Panc1 (cell line): ENCODE measurements around the gene MTHFSD.

Source experiments
- POLR2AphosphoS5 ChIP-seq: IDR thresholded peaks from 2 replicates; pipeline ENCODE4 v1.6.1; 2012; ENCODE audit warnings: mild to moderate bottlenecking, low read depth, low read length, moderate library complexity
- SIN3A ChIP-seq: IDR thresholded peaks from 2 replicates; pipeline ENCODE4 v1.6.1; 2012; ENCODE audit warnings: low read depth, mild to moderate bottlenecking, low read length, moderate library complexity, borderline replicate concordance; ENCODE audit not compliant: insufficient read depth
- TCF7L2 ChIP-seq: IDR thresholded peaks from 2 replicates; pipeline ENCODE4 v1.6.1; 2011; ENCODE audit warnings: mild to moderate bottlenecking, low read depth, low read length, inconsistent platforms
- TF ChIP-seq, protein P1 (sequence below): fragments of 450-650 bp; IDR thresholded peaks from 2 replicates; pipeline ENCODE4 v1.5.1; 2017; ENCODE audit warnings: mild to moderate bottlenecking
- TF ChIP-seq, protein P2 (sequence below), 2 experiments: IDR thresholded peaks; 2 replicates each; pipeline ENCODE4 v1.6.1; 2011 to 2012; ENCODE audit warnings: low read depth in 2 of 2, control low read depth in 1 of 2, low read length in 1 of 2, mild to moderate bottlenecking in 1 of 2, moderate library complexity in 1 of 2; ENCODE audit not compliant: insufficient read depth in 1 of 2

DNA sequence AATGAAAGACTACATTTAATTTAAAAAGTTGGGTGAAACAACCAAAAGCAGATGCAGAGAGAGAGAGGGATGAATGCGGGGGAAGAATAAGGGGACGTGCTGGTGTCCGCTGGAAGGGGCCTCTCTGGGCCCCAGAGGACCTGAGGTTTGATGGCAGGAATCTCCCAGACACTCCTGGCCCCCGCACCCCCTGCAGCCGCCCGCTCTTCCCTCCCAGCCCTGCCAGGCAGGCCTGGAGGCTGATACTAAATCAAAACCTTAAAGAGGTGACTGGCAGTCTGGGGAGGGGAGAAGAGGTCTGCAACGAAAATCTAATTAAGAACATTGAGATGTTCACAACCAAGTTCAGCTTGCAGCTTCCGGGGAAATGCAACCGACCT lies 25.7 kb upstream of the MTHFSD start:
- no peak for TF ChIP-seq POLR2AphosphoS5
- TF ChIP-seq, protein P1, sequence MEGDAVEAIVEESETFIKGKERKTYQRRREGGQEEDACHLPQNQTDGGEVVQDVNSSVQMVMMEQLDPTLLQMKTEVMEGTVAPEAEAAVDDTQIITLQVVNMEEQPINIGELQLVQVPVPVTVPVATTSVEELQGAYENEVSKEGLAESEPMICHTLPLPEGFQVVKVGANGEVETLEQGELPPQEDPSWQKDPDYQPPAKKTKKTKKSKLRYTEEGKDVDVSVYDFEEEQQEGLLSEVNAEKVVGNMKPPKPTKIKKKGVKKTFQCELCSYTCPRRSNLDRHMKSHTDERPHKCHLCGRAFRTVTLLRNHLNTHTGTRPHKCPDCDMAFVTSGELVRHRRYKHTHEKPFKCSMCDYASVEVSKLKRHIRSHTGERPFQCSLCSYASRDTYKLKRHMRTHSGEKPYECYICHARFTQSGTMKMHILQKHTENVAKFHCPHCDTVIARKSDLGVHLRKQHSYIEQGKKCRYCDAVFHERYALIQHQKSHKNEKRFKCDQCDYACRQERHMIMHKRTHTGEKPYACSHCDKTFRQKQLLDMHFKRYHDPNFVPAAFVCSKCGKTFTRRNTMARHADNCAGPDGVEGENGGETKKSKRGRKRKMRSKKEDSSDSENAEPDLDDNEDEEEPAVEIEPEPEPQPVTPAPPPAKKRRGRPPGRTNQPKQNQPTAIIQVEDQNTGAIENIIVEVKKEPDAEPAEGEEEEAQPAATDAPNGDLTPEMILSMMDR = no peak
- no peak for TF ChIP-seq SIN3A
- no peak for TF ChIP-seq TCF7L2
- TF ChIP-seq, protein P2, sequence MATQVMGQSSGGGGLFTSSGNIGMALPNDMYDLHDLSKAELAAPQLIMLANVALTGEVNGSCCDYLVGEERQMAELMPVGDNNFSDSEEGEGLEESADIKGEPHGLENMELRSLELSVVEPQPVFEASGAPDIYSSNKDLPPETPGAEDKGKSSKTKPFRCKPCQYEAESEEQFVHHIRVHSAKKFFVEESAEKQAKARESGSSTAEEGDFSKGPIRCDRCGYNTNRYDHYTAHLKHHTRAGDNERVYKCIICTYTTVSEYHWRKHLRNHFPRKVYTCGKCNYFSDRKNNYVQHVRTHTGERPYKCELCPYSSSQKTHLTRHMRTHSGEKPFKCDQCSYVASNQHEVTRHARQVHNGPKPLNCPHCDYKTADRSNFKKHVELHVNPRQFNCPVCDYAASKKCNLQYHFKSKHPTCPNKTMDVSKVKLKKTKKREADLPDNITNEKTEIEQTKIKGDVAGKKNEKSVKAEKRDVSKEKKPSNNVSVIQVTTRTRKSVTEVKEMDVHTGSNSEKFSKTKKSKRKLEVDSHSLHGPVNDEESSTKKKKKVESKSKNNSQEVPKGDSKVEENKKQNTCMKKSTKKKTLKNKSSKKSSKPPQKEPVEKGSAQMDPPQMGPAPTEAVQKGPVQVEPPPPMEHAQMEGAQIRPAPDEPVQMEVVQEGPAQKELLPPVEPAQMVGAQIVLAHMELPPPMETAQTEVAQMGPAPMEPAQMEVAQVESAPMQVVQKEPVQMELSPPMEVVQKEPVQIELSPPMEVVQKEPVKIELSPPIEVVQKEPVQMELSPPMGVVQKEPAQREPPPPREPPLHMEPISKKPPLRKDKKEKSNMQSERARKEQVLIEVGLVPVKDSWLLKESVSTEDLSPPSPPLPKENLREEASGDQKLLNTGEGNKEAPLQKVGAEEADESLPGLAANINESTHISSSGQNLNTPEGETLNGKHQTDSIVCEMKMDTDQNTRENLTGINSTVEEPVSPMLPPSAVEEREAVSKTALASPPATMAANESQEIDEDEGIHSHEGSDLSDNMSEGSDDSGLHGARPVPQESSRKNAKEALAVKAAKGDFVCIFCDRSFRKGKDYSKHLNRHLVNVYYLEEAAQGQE (IDR thresholded peaks at IDR 0.05; ENCODE audit: insufficient read depth in 1 of 2, low read depth in 2 of 2, low read length in 1 of 2) = no peak
